Karpas-422 (cell line): Measurements from ENCODE around the gene SLC5A2. TPM values are rescaled to one million over a fixed set of nuclear protein-coding genes. Genes with fewer than 3 reads are reported as not detected.

ENCODE experiments used
- DNase-seq: peaks from one replicate; pipeline ENCODE4 v3.0.0-alpha.2; 2015
- H2AFZ ChIP-seq: fragments of 200-600 bp; sonication (generic); 2 replicates; pipeline ENCODE4 v1.6.1; 2014; ENCODE audit warnings: antibody characterized with exemption, low read length, mixed read lengths
- H3K27ac ChIP-seq: fragments of 200-600 bp; sonication (generic); 2 replicates; pipeline ENCODE4 v1.5.1; 2014; ENCODE audit warnings: mild to moderate bottlenecking, low read length, moderate library complexity
- H3K27me3 ChIP-seq: fragments of 200-600 bp; sonication (generic); 2 replicates; pipeline ENCODE4 v1.6.1; 2014; ENCODE audit warnings: low read length, mixed read lengths
- H3K36me3 ChIP-seq: fragments of 200-600 bp; sonication (generic); 2 replicates; pipeline ENCODE4 v1.6.1; 2014; ENCODE audit warnings: low read length, mixed read lengths; ENCODE audit not compliant: insufficient read depth
- H3K4me1 ChIP-seq: fragments of 200-600 bp; sonication (generic); 2 replicates; pipeline ENCODE4 v1.6.1; 2014; ENCODE audit warnings: mild to moderate bottlenecking, low read length, mixed read lengths
- H3K4me2 ChIP-seq: fragments of 200-600 bp; sonication (generic); 2 replicates; pipeline ENCODE4 v1.6.1; 2014; ENCODE audit warnings: low read length, low read depth, mild to moderate bottlenecking; ENCODE audit not compliant: poor library complexity, severe bottlenecking
- H3K4me3 ChIP-seq: fragments of 200-600 bp; sonication (generic); 2 replicates; pipeline ENCODE4 v1.5.1; 2014; ENCODE audit warnings: mild to moderate bottlenecking, antibody characterized with exemption, low read length, mixed read lengths
- H3K79me2 ChIP-seq: fragments of 200-600 bp; sonication (generic); 2 replicates; pipeline ENCODE4 v1.6.1; 2014; ENCODE audit warnings: mild to moderate bottlenecking, low read length, mixed read lengths
- H3K9ac ChIP-seq: fragments of 200-600 bp; sonication (generic); 2 replicates; pipeline ENCODE4 v1.6.0; 2014; ENCODE audit warnings: low read length
- H3K9me2 ChIP-seq: fragments of 200-600 bp; sonication (generic), shearing (Covaris generic); replicated peaks from 2 replicates; pipeline ENCODE4 v1.6.0; 2014; ENCODE audit warnings: mild to moderate bottlenecking, low read length, moderate library complexity; ENCODE audit not compliant: insufficient read depth
- H3K9me3 ChIP-seq: fragments of 300-700, 200-600 bp; sonication (generic); 2 replicates; pipeline ENCODE4 v1.6.1; 2014; ENCODE audit warnings: low read length, mixed read lengths
- H4K20me1 ChIP-seq: fragments of 200-600 bp; sonication (generic); 2 replicates; pipeline ENCODE4 v1.6.1; 2014; ENCODE audit warnings: mild to moderate bottlenecking, antibody characterized with exemption, low read length, low read depth; ENCODE audit not compliant: insufficient read depth
- total RNA-seq: library from RNA; depleted of rRNA; stranded (reverse); fragments of >200 nt; shearing (Covaris generic); gene quantifications from 2 replicates; pipeline ENCODE4 v1.2.3, GENCODE V29; 2014; ENCODE audit warnings: low replicate concordance

SLC5A2 gene
- total RNA-seq, 1 experiment from 2014 or later = not detected

DNA sequence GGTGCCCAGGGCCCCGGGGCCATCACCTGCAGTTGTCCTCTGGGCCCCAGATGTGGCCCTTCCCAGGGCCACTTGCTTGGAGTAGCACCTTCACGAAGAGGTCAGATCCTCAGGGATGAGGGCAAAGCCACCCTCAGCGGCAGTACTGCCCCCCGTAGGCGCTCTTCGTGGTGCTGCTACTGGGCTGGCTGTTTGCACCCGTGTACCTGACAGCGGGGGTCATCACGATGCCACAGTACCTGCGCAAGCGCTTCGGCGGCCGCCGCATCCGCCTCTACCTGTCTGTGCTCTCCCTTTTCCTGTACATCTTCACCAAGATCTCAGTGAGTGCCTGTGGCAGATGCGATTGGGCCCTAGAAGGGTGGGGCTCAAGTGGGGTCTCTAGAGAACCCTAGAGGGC, 2.6 kb downstream of the SLC5A2 start:
- H3K9me2 ChIP-seq = no peaks in the 10 kb centered on the region
- no peak overlapping the region for H2AFZ ChIP-seq
- no peaks in the 10 kb centered on the region for H3K79me2 ChIP-seq
- no peak overlapping the region for H3K4me3 ChIP-seq
- DNase-seq = no peak
- no peak overlapping the region for H3K9ac ChIP-seq
- H3K36me3 ChIP-seq = no peaks in the 10 kb centered on the region
- H3K27ac ChIP-seq = no peak overlapping the region
- H4K20me1 ChIP-seq = no peaks in the 10 kb centered on the region
- no peak overlapping the region for H3K4me2 ChIP-seq
- H3K4me1 ChIP-seq = no peaks in the 10 kb centered on the region
- H3K27me3 ChIP-seq = no peaks in the 10 kb centered on the region
- H3K9me3 ChIP-seq = no peaks in the 10 kb centered on the region

DNA sequence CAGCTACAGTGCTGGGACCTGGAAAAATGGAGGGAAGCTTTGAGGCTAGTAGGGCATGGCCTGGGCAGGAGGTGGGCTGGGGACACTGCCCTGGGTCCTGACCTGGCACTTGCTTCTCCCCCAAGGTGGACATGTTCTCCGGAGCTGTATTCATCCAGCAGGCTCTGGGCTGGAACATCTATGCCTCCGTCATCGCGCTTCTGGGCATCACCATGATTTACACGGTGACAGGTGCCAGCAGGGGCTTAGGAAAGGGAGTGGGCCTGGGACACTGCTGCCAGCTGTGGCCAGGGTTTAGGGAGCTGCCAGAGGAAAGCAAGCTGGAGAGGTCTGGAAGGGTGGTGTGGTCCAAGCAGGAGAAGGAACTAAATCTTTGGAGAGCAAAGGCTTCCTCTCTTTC, 3.1 kb downstream of the SLC5A2 start:
- Histone ChIP-seq H3K79me2 (no peaks in the 10 kb centered on the region), H3K27ac (no peak overlapping the region), H3K36me3 (no peaks in the 10 kb centered on the region)

DNA sequence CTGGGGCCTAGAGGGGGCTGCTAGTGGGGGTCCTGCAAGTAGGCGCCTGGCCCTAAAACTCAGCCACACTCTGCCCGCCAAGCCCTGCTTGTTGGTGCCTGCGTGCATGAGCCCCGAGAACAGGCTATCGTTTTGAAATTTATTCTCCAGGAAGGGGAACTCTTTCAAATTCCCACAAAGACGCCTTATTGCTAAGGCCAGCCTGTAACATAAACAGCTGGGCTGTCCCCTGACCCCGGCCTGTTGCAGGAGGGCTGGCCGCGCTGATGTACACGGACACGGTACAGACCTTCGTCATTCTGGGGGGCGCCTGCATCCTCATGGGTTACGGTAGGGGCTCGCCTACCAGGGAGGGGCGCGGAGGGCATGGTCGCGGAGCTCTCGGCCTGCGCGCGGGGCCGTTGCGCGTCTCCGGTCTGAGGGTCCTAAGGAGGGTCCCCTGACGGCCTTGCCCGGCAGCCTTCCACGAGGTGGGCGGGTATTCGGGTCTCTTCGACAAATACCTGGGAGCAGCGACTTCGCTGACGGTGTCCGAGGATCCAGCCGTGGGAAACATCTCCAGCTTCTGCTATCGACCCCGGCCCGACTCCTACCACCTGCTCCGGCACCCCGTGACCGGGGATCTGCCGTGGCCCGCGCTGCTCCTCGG, 4.3 kb downstream of the SLC5A2 start:
- Histone ChIP-seq H3K9me3 (no peaks in the 10 kb centered on the region), H3K27ac (no peak overlapping the region), H2AFZ (no peak overlapping the region), H3K9me2 (no peaks in the 10 kb centered on the region), H3K9ac (no peak overlapping the region), H3K79me2 (no peaks in the 10 kb centered on the region), H4K20me1 (no peaks in the 10 kb centered on the region), H3K4me1 (no peaks in the 10 kb centered on the region), H3K36me3 (no peaks in the 10 kb centered on the region), H3K4me3 (no peak overlapping the region), H3K27me3 (no peaks in the 10 kb centered on the region), H3K4me2 (no peak overlapping the region)
- no peak for DNase-seq

More for the DNA sequence above, 3.1 kb downstream of the SLC5A2 start:
- no peaks in the 10 kb centered on the region for H3K27me3 ChIP-seq
- no peak for DNase-seq
- no peak overlapping the region for H3K4me3 ChIP-seq
- no peaks in the 10 kb centered on the region for H3K9me2 ChIP-seq
- H3K9ac ChIP-seq = no peak overlapping the region
- H3K4me1 ChIP-seq = no peaks in the 10 kb centered on the region
- H3K9me3 ChIP-seq = no peaks in the 10 kb centered on the region
- no peaks in the 10 kb centered on the region for H4K20me1 ChIP-seq
- no peak overlapping the region for H2AFZ ChIP-seq
- no peak overlapping the region for H3K4me2 ChIP-seq

DNA sequence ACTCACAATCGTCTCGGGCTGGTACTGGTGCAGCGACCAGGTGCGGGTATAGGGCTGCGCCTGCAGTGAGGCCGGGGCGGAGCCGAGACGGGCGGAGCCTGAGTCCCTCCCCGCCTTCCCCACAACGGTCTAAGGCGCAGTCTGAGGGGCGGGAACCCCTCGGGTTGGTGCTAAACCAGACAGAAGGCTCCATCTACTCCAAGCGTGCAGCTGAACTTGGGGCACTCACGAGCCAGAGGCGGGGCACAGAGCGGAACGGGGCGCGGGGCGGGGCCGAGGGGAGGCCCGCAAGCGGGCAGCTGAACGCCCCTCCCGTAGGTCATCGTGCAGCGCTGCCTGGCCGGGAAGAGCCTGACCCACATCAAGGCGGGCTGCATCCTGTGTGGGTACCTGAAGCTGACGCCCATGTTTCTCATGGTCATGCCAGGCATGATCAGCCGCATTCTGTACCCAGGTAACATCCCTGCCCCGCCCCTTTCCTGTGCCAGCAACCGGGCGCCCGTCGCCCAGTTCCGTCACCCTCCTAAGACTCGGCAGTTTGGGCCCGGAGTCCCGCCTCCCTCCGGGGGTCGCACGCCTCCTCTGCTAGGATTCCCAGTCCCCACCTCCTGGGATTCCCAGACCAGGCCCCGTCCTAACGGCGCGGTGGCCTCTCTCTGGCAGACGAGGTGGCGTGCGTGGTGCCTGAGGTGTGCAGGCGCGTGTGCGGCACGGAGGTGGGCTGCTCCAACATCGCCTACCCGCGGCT, 5.0 kb downstream of the SLC5A2 start:
- Histone ChIP-seq H3K4me1 (no peaks in the 10 kb centered on the region), H3K36me3 (no peaks in the 10 kb centered on the region), H3K27me3 (no peaks in the 10 kb centered on the region), H3K79me2 (no peaks in the 10 kb centered on the region), H3K9ac (no peak overlapping the region), H3K9me2 (no peaks in the 10 kb centered on the region), H4K20me1 (no peaks in the 10 kb centered on the region), H3K4me2 (no peak overlapping the region), H3K27ac (no peak overlapping the region), H3K9me3 (no peaks in the 10 kb centered on the region), H3K4me3 (no peak overlapping the region), H2AFZ (no peak overlapping the region)
- no peak for DNase-seq

DNA sequence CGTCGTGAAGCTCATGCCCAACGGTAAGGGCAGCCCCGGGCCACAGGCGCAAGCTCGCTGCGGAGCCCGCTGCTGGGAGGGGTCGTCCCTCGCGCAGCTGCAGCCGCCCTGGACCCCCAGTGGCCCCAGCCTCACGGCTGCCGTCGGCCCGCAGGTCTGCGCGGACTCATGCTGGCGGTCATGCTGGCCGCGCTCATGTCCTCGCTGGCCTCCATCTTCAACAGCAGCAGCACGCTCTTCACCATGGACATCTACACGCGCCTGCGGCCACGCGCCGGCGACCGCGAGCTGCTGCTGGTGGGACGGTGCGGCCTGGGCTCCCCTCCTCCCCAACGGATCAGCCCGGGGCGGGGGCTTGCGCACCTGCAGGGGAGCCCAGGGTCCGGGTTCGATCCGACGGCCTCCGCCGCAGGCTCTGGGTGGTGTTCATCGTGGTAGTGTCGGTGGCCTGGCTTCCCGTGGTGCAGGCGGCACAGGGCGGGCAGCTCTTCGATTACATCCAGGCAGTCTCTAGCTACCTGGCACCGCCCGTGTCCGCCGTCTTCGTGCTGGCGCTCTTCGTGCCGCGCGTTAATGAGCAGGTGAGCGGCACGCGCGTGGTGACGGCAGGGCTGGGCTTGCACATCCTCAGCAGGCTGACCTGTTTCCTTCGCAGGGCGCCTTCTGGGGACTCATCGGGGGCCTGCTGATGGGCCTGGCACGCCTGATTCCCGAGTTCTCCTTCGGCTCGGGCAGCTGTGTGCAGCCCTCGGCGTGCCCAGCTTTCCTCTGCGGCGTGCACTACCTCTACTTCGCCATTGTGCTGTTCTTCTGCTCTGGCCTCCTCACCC, 5.8 kb downstream of the SLC5A2 start:
- Histone ChIP-seq H4K20me1 (no peaks in the 10 kb centered on the region), H3K27ac (no peak overlapping the region), H3K4me1 (no peaks in the 10 kb centered on the region), H3K9ac (no peak overlapping the region), H3K36me3 (no peaks in the 10 kb centered on the region; the same call in 1 of the 2 replicates), H3K9me2 (no peaks in the 10 kb centered on the region), H3K4me2 (no peak overlapping the region), H2AFZ (no peak overlapping the region), H3K79me2 (no peaks in the 10 kb centered on the region), H3K9me3 (no peaks in the 10 kb centered on the region), H3K27me3 (no peaks in the 10 kb centered on the region), H3K4me3 (no peak overlapping the region)
- no peak for DNase-seq

DNA sequence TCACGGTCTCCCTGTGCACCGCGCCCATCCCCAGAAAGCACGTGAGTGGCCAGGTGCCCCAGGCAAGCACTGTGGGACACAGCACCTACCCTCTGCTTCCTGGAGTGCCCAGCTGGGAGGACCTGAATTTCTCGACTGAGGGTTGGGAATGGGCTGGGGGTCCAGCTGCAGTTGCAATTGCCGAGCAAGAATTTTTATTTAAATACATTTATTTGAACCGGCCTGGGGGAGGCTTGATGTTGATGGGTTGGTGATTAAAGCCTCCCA, 6.3 kb downstream of the SLC5A2 start:
- no peaks in the 10 kb centered on the region for H3K27me3 ChIP-seq
- no peaks in the 10 kb centered on the region for H3K79me2 ChIP-seq
- H2AFZ ChIP-seq = no peak overlapping the region
- no peak overlapping the region for H3K9ac ChIP-seq
- H3K4me1 ChIP-seq = no peaks in the 10 kb centered on the region
- H4K20me1 ChIP-seq = no peaks in the 10 kb centered on the region
- no peak overlapping the region for H3K27ac ChIP-seq
- H3K36me3 ChIP-seq = no peaks in the 10 kb centered on the region; the same call in 1 of the 2 replicates
- no peak overlapping the region for H3K4me3 ChIP-seq
- H3K9me3 ChIP-seq = no peaks in the 10 kb centered on the region
- H3K9me2 ChIP-seq = no peaks in the 10 kb centered on the region
- H3K4me2 ChIP-seq = no peak overlapping the region
- no peak for DNase-seq

DNA sequence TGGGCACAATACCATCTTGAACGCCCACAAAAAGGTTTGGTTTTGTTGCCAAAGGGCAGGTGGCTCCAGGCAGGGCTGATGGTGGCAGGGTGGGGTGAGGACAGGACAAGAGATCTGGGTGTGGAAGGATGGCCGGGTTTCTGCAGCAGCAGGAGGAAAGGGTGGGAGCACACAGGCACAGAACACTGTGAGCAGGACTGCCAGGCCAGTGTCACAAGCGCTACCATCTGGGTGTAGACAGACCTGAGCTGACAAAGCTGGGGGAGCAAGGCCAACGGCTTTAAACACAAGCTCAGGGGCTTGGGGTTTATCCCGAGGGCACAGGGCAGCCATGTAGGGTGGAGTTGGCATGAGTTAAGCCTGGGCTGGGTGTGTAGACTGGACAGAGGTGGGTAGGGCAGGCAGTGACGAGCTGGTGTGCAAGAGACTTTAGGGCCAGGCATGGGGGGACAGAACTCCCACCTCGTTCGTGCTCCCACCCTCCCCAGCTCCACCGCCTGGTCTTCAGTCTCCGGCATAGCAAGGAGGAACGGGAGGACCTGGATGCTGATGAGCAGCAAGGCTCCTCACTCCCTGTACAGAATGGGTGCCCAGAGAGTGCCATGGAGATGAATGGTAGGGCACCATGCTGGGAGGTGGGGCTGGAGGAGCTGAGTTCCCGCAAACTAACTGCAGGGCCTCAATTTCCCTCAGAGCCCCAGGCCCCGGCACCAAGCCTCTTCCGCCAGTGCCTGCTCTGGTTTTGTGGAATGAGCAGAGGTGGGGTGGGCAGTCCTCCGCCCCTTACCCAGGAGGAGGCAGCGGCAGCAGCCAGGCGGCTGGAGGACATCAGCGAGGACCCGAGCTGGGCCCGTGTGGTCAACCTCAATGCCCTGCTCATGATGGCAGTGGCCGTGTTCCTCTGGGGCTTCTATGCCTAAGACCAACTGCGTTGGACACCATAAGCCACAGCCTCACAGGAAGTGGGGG, 7.0 kb downstream of the SLC5A2 start:
- H3K27me3 ChIP-seq = no peaks in the 10 kb centered on the region
- no peaks in the 10 kb centered on the region for H3K4me1 ChIP-seq
- no peak overlapping the region for H2AFZ ChIP-seq
- DNase-seq = no peak
- no peak overlapping the region for H3K9ac ChIP-seq
- H3K36me3 ChIP-seq = no peaks in the 10 kb centered on the region; the same call in 1 of the 2 replicates
- H3K9me2 ChIP-seq = no peaks in the 10 kb centered on the region
- no peak overlapping the region for H3K27ac ChIP-seq
- no peak overlapping the region for H3K4me2 ChIP-seq
- no peak overlapping the region for H3K4me3 ChIP-seq
- no peaks in the 10 kb centered on the region for H3K9me3 ChIP-seq
- H3K79me2 ChIP-seq = no peaks in the 10 kb centered on the region
- no peaks in the 10 kb centered on the region for H4K20me1 ChIP-seq
